Skin of body (tissue), 2 donors: ENCODE measurements around the gene HACE1. TPM values are rescaled to one million over a fixed set of nuclear protein-coding genes. Genes with fewer than 3 reads are reported as not detected.
"Not testable (repeated sequence)": the region's sequence is repeated elsewhere in the genome, so short reads cannot be mapped to it uniquely, and the experiment has no call there.

ENCODE experiments used
- DNase-seq: peaks from one replicate; lab custom pipeline; 2025; lab: John Stamatoyannopoulos, UW
- total RNA-seq: library from RNA; depleted of rRNA; stranded (reverse); fragments of >200 nt; gene quantifications from one replicate; pipeline ENCODE4 v1.2.3, GENCODE V29; 2014

Gene HACE1
- total RNA-seq, result 25.3 TPM

- DNase-seq, result peak; percentile 80
Measured at GRCh38 chr6:104859225-104860146, at the start of gene HACE1. TSS of gene HACE1 (minus strand) at chr6:104859919. CDS start at chr6:104859642, 277 bp downstream.

- no peak for DNase-seq
Measured at GRCh38 chr6:104908888-104909525, 49.3 kb upstream of the HACE1 start.

GRCh38 chr6:104908031-104908887 lies 48.5 kb upstream of the HACE1 start:
- no peak for DNase-seq

GRCh38 chr6:104898893-104899292 lies 39.2 kb upstream of the HACE1 start:
- not testable (repeated sequence) for DNase-seq

- DNase-seq, result no peak
Measured at GRCh38 chr6:104896914-104897313, 37.2 kb upstream of the HACE1 start.

GRCh38 chr6:104888066-104888465 lies 28.3 kb upstream of the HACE1 start:
- no peak for DNase-seq

GRCh38 chr6:104887350-104887749 lies 27.6 kb upstream of the HACE1 start:
- DNase-seq, result no peak

GRCh38 chr6:104885518-104886043 lies 25.9 kb upstream of the HACE1 start:
- no peak for DNase-seq

- DNase-seq, result no peak
Measured at GRCh38 chr6:104884867-104885517, 25.3 kb upstream of the HACE1 start.

GRCh38 chr6:104881964-104882668 lies 22.4 kb upstream of the HACE1 start:
- DNase-seq, result no peak

GRCh38 chr6:104862456-104862855 lies 2.7 kb upstream of the HACE1 start:
- DNase-seq, result no peak

- DNase-seq, result no peak
Measured at GRCh38 chr6:104860221-104860620, 502 bp upstream of the HACE1 start.

GRCh38 chr6:104858642-104859041 lies 1.1 kb downstream of the HACE1 start:
- no peak for DNase-seq

GRCh38 chr6:104855507-104855906 lies 4.2 kb downstream of the HACE1 start:
- DNase-seq, result no peak

GRCh38 chr6:104847721-104848120 lies 12.0 kb downstream of the HACE1 start:
- DNase-seq, result not testable (repeated sequence)

GRCh38 chr6:104843229-104843628 lies 16.5 kb downstream of the HACE1 start:
- no peak for DNase-seq

- no peak for DNase-seq
Measured at GRCh38 chr6:104837158-104837557, 22.6 kb downstream of the HACE1 start.

- DNase-seq, result peak; percentile 10
Measured at GRCh38 chr6:104836479-104837020, 23.2 kb downstream of the HACE1 start.

GRCh38 chr6:104835782-104836181 lies 23.9 kb downstream of the HACE1 start:
- DNase-seq, result no peak
